RPMI8226 (cell line): ENCODE data around the gene SAP30BP.
"Not testable (repeated sequence)": the region's sequence is repeated elsewhere in the genome, so short reads cannot be mapped to it uniquely, and the experiment has no call there.

Source experiments
- DNase-seq: peaks from one replicate; pipeline ENCODE4 v3.0.0-alpha.2; 2015

Gene SAP30BP

DNA sequence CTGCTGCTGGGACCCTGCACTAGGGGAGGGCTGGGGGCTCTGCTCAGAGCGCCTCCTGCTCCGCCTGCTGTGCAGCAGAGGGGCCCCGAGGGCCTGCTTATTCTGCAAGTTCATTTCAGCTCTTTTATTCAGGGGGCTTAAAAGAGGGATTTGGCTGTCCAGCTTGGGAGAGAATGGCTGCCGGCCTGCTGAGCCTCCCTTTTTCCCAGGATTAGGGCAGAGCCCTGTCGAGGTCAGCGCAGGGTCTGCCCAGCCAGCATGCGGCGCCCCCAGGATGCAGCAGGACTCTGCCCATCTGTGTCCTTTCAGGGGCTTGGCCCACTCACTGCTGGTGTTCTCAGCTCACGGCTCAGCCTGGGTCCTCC, 32.8 kb upstream of the SAP30BP start:
- no peak for DNase-seq

DNA sequence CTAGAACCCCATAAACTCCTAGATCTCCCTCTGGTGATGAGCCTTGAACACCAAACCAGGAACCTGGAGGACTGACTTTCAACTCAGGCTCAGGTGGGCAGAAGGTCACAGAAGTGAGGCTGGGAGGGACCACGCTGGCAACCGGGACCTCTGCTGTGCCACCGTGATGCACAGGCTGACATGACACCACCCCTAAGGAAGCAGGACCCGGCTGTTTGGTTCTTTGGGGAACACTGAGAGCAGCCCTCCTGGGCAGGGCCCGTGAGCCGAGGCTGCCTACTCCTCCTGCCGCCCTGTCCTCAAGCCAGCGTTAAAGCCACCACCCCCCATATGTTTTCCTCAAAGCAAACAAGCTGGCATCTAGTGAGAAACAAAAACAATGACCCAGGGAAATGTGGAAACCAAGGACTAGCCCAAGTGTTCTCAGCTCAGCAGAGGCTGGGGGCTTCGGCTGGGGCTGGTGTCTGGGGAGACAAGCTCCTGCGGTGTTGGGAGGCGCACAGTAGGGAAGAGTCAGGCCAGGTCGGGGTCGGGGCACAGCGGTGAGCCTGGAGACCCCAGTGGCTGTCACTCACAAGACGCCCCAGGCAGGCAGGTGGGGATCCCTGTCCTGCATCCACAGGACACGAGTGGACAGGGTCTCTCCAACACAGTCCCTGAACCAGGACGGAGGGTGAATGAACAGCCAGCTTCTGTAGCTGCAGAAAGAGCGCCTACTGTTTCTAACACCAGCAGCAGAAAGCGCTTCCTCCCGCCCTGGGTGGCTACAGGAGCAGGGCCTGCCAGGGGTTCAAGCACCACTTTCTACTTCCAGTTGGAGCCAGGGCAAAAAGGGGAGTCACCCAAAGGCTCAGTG, 32.2 kb upstream of the SAP30BP start:
- no peak for DNase-seq

DNA sequence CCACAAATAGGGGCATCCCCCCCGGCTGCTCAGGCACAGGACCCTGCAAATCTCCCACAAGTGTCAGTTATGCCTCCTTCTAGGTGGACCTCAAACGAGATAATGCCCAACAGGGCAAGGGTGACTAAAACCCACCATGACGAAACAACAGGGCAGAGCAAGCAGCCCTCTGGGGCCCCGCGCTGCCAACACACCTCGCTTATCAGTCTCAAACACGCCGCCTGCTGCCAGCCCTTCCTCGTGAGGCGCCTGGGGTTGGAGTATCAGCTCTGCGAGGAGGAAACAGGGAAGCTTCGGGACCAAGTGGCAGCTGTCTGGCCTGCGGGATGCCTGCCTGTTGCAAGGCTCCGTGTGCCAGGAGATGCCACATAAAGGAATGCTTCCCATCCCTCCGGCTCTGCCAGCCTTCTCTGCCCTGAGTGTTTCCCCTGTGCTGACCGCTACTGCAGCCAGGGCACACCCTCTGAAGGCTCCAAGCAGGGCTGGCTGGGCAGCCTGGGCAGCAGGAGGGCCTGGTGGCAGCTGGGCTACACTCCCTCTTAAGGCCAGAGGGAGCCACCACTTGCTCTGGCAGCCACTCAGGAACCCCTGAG, 31.4 kb upstream of the SAP30BP start:
- no peak for DNase-seq

DNA sequence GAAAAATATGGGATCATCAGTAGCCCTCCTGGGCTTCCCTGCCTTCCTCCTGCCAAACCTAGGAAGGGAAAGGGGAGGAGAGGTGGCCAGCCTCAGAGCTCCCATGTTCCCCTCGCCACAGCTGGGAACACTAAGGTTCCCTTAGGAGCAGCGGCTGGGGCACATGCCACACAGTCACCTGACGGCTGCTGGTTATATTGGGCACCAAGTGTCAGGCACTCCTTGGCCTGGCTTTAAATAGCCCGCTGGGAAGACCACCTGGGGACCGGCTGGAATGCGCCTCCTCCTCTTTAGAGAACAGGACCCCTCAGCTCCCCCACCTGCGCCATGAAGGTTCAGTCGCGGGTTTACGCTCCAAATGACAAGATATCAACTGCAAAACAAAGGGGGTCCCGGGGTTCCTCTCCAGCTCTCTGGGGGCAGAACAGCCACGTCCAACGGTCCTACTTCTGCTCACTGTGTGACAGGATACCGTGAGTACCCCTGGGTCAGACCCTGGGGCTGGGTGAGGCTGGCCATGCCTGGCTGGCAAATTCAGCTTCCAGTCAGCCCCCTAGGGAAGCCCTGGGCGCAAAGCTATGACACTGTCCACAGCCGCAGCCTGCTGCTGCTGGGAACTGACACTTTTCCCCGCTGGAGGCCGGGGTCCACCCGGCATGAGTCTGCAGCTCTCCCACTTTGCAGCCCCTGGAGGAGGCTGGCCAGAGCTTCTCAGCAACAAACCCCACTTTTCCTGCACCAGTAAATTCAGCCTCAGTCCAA, 30.6 kb upstream of the SAP30BP start:
- no peak for DNase-seq

DNA sequence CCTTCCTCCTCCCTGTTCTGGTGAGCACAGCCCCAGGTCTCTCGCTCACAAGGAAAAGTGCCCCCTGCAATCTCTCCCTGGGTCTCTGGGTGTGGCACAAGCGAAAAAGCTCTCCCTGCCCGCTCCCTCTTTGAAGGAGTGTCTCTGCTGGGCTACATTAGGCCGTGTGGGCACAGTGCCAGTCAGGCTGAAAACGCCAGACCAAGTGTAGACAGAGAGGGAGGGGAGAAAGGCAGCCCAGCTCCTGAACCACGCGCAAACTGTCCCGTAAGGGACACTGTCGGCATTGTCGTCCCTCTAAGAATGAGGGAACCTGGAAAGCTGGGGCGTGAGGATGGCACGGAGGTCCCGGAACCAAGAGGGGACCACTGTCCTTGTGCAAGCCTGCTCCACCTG, 30.0 kb upstream of the SAP30BP start:
- no peak for DNase-seq

DNA sequence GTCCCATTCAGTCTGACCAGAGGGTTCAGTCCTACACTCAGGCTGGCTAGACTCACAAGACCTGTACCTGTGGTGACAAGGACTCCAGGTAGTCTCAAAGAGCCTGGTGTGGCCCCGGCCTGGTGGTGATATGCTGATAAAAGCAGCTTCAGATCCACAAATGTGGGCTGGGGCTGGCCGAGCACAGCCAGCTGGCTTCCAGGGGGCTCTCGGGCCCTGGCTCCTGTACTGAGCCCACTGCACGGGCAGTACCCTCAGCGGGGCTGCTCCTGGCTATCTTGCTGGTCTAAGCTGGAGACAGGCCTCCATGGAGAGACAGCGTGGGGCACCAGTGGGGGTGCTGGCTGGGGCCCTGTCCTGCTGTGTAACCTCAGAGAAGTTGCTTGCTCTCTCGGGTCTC, 29.6 kb upstream of the SAP30BP start:
- no peak for DNase-seq

DNA sequence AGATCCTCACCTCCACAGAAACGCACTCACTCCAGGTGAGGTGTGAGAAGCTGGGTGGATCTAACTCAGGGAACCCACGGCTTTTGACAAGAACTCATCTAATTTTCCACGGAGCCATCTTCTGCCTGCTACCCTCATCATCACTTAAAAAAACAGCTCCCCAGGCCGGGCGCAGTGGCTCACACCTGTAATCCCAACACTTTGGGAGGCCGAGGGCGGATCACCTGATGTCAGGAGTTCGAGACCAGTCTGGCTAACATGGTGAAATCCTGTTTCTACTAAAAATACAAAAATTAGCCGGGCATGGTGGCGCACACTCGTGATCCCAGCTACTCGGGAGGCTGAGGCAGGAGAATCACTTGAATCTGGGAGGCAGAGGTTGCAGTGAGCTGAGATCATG, 29.1 kb upstream of the SAP30BP start:
- DNase-seq: not testable (repeated sequence)

DNA sequence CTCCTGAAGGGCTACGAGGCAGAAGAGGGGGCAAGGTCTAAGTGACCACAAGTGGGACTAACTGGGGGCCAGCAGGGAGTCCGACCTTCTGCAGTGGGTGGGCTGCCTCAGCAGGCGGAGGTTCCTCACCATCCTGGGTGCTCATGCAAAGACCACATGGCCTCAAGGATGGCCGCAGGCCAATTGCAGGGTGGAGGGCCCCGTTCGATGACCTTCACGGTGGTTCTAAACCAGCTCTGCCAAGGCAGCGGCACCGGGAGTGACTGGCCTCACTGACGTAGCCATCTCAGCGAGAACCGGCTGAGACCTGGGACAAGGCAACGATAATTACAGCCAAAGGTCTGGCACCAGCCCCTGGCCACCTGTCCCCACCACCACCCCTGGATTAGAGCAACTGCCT, 28.2 kb upstream of the SAP30BP start:
- DNase-seq: no peak

DNA sequence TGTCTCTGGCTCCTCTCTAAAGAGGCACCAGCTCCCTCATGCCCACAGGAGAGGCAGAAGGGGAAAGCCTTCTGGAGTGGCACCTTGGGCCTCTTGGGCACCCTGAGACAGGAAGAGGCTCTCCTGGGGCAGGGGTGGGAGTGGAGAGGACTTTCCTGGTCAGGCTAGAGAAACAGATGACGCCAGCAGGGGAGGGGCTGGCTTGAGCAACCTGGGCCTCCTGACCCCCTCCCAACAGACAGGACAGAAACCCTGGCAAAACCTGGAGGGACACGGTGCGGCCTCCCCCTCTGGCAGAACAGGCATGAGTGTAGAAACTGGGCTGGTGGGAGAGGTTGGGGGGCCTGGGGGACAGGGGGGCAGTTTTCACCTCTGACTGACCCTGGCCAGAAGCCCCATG, 27.8 kb upstream of the SAP30BP start:
- DNase-seq: no peak

DNA sequence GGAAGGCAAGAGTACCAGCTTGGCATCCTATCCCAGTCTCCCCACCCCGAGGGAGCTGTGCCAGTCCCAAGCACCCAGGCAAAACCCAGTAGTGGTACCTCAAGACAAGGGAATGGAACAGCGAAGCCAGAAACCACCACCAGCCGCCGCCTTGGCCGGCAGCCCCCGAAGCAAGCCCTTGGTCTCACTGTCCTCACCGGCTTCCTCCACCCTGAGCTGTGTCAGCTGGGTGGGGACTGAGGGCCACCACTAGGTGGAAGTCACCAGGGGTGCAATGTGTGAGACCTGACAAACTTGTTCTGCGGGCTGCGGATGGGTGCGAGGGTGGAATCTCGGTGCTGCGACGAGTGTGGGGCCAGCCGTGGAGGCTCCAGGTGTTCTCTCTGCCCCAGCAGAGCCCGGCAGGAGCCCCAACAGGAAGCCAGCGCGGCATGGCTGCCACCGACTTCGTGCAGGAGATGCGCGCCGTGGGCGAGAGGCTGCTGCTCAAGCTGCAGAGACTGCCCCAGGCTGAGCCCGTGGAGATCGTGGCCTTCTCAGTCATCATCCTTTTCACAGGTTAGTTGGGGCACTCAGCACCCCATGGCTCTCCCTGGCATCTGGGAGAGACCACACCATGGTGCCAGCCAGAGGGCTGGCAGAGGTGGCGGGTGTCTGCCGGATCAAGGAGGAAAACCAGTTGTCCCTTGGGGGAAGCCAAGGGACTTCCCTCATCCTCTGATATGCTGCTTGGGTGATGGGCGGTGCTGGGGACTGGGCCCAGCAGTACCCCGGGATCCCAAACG, 27.2 kb upstream of the SAP30BP start:
- DNase-seq: no peak

DNA sequence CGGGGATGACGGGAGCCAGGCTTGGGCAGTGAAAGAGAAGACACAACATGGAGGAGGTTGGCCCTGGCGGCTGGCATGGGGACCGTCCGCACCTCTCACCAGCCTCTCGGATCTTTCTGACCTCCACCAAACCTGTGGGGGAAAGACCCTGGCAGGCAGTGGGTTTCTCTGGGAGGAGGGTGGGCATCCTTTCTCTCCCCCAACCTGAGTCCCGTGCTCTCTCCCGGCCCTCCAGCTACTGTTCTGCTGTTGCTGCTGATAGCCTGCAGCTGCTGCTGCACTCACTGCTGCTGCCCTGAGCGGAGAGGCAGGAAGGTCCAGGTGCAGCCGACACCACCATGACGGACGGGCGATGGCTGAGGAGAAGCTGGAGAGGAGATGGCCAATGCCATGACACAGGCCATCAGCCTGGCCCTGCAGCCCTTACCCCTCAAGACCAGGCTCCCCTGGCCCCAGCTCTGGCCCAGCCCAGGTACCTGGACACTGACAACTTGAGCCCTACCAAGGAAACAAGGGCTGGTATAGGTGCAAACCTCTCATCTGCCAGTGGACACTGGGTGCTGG, 26.5 kb upstream of the SAP30BP start:
- DNase-seq: no peak

DNA sequence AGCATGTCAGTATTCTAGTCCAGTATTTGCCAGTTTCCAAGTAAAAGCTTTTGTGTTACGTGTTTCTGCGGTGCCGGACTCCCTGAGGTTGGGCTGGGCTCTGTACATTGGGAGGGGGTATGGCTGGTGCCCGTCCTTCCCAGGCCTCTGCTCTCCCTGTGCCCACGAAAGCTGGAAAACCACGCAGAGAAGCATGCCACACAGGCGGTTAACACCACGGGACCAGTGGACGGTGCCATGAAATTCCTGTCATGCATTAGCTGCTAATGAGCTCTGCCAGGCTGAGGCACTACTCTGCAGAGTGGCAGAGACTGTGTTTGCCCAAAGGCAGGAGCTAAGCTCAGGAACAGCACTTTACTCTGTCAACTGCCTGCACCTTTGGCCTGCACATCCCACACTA, 25.8 kb upstream of the SAP30BP start:
- no peak for DNase-seq

DNA sequence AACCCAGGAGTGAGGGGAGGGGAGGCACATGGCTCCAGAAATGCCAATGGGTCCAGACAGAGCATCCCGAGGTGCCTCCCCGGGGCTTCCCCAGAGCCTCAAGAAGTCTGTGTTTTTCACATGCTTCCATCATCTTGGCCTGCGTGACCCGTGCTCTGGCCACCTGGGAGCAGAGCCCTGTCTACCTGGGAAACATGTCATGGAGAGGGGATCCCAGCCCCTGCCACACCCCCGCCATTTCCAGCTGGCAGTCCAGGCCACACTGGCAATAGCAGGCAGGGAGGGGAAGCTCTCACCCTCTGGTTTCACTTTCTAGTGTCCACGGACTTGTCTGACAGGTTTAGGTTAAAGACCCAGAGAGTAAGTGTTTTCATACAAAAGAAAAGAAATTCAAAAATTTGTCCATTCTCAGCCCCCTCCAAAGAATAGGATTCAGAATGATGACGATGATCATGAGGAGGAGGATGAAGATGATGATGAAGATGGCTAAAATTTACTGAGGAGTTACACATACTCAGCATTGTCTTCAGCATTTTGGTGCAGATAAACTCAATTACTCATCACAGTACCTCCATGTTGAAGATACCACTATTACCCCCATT, 24.9 kb upstream of the SAP30BP start:
- no peak for DNase-seq

DNA sequence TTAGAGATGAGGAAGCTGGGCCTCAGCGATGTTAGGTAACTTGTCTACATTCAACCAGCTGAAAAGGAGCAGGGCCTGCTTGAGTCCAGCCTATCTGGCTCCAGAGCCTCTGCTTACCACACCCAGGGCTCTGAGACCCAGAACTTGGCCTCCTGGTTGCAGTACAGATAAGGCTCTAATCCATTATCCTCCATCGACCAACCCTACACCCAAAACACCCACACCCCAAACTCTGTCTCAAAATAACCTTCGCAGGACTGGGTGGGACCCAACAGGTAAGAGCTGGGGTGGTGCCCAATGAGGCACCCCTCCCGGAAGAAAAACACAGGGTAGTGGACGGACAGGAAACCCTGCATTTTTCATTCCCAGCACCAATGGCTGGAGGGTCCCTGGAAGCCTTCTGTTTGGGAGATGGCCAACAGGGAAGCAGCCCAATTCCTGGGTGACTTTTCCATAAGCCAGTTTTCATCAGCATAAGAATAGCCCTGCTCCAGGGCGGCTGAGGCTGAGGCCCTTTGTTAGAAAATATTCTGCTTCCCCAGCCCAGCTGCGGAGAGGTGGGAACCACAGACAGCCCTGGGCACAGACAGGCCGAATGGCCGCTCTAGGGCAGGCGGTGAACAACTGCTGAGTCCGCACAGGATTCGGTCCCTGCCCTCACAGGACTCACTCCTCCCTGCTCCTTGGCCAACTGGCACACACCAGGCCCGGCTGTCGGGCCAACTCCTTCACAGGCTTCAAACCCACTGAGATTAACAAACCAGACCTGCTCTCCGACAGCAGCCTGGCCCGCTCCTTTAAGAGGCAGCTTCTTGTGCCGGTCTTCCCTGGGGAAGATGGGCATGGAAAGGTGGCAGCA, 24.1 kb upstream of the SAP30BP start:
- no peak for DNase-seq

DNA sequence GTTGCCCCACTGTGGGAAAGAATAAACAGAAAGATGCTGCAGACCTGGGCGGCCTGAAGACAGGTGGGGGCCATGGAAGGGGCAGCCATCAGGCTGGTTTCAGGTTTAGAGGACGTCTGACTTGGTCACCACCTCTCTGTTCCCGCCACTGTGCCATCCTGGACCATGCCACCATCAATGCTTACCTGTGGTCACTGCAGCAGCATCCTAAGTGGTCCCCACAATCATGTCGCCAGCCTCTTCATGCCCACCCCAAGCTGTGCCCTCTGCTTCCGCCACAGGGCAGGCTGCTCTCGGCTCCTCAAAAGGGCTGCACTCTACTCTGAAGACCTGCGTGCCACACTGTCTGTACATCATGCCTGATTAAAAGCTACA, 23.5 kb upstream of the SAP30BP start:
- DNase-seq: no peak

DNA sequence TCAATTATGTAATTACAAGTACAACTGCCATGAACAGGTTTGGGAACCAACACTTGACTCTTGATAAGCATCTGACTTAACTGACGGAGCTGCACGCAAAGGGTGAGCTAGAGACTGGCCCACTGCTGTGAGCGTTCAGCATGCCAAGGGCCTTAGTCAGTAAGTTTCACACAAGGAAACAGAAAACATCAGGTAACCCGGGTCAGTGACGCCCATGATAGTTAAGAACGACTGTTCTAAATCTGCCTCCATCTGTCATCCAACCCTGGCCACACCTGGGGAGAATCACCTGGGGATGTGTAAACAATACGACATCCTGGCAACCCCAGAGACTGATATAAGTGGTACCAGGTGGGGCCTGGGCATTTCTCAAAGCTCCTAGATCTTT, 21.6 kb upstream of the SAP30BP start:
- no peak for DNase-seq

DNA sequence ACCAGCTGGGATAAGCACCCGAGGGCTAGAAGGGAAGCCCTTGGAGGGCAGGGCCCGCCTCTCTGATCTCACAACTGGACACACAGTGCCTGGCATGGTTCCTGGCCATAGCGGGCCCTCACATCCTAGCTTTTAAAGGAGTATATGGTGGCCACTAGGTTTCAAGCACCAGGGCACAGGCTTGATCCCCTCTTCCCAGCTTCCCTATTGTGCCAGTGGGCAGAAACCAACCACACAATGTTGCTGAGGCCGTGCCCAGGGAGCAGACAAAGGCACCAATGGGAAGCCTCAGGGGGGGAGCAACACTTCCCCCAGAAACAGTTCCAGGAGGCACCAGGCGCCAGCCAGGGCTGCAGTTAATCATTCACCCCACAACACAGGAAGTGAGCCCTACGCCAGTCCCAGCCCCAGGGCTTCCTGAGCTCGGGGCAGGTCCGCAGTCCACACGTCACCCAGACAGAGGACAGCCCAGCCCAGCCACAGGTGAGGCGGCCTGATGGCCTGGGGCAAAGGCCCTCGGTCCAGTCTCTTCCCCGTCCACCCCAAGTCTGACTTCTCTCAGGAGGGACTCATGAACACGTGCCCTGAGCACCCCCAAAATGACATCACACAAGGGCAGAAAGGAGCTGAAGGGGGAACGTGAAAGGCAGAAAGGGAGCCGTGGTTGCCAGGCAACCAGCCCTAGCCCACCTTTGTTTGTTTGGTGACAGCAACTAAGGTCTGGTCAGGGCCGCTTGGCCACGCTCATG, 21.1 kb upstream of the SAP30BP start:
- no peak for DNase-seq

DNA sequence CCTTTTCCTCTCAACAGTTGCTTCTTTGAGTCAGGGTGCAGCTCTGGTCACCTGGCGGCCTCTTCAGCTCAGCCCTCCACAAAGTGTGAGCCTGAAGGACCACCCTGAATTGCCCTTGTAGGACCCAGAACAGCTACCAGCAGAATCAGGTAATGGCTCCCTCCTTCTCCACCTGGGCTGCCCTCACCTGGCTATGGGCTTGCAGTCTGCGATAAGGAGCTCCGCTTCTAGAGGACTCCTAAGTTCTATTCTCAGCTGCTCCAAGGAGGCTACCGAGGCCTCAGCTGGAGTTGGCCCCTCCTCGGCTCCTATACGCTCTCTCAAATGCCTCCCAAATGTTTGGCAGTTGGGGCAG, 20.5 kb upstream of the SAP30BP start:
- DNase-seq: no peak

DNA sequence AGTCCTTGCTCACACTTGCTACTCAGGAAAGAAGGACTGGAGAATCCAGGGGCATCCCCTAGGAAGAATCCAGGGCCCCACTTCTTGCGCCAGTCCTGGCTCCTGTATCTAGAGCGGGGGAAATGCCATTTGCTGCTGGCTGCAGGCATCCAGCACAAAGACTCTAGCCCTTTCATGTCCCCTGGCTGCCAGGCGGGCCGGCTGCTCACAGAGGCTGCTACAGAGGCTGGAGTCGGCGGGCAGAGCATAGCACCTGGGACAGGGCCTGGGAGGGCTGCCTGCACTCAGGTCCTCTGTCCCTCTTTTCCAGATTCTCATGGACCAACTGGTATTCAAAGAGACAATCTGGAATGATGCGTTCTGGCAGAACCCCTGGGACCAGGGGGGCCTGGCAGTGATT, 20.1 kb upstream of the SAP30BP start:
- DNase-seq: no peak

DNA sequence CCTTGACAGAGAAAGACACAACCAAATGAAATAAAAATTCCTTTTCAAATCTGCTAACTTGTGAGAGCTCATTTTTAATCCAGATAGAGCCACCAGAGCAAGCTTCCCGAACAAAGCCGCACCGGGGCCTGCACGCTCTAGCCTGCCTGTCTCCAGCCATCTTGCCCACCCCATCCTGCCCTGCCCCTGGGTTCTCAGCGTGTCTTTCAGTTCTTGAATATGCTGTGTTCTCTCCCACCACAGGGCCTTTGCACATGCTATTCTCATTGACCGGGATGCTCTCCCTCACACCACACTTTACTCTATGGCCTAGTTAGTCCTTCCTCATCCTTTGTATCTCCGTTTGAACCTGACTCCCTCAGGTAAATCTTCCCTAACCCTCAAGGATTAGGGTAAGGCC, 19.2 kb upstream of the SAP30BP start:
- DNase-seq: no peak

DNA sequence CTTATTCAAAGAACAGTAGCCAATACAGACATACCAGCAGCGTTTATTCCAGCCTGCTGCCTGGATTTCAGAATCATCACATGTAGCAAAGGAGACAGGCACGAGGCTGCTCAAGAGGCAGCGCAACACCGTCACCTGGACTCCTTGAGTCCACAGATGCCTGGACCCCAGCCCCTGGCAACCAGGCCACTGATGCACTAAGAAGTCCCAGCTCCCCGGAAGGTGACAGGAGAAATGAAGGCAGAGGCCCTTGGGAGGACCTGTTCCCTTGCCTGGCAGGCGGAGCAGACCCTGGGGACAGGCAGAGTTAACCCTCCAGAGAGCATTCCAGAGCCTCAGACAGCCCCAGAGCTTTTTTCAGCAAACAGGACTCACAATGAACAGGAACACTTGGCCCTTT, 17.5 kb upstream of the SAP30BP start:
- DNase-seq: no peak
